Endothelial cell of umbilical vein (primary cell): ENCODE data around the gene CYP2A6. TPM values are rescaled to one million over a fixed set of nuclear protein-coding genes. Genes with fewer than 3 reads are reported as not detected.
"Not testable (repeated sequence)": the region's sequence is repeated elsewhere in the genome, so short reads cannot be mapped to it uniquely, and the experiment has no call there.

Experiments
- Bru-seq: library from RNA; stranded (reverse); fragments of 400-500 nt; gene quantifications from one replicate; lab custom pipeline; 2021; lab: Mats Ljungman, UMichigan
- BruChase-seq, 2 experiments: library from RNA; stranded (reverse); fragments of 400-500 nt; gene quantifications; one replicate each; lab custom pipeline; 2021; lab: Mats Ljungman, UMichigan
- BruUV-seq: library from RNA; stranded (reverse); fragments of 400-500 nt; replicated peaks from 2 replicates; lab custom pipeline; 2021; lab: Mats Ljungman, UMichigan
- CTCF ChIA-PET: fragments of 300-600, 350-600 bp; sonication (Branson Sonifier 250); formaldehyde crosslinking; loops from one replicate; lab custom pipeline; 2021; ENCODE audit warnings: antibody characterized with exemption, inconsistent platforms; lab: Charles Lee
- POLR2A ChIA-PET: fragments of 300-600, 350-600 bp; sonication (Branson Sonifier 250); formaldehyde crosslinking; loops from one replicate; lab custom pipeline; 2021; ENCODE audit warnings: antibody characterized with exemption, inconsistent platforms; lab: Charles Lee
- DNase-seq: peaks from one replicate; pipeline ENCODE4 v3.0.0-alpha.2; 2011; ENCODE audit warnings: low read depth, low spot score
- FAIRE-seq: peaks from 2 replicates; lab custom pipeline; 2011; peaks lifted over from hg19 to GRCh38; lab: Jason Lieb, UNC
- H2AFZ ChIP-seq: 2 replicates; pipeline ENCODE4 v1.6.0; 2012; ENCODE audit warnings: low read depth, low read length, control low read depth, inconsistent platforms
- H3K27ac ChIP-seq: 2 replicates; pipeline ENCODE4 v1.5.1; 2011; ENCODE audit warnings: low read depth, mild to moderate bottlenecking, control low read depth, low read length, moderate library complexity; ENCODE audit not compliant: insufficient read depth
- H3K27me3 ChIP-seq, 2 experiments: 2 replicates each; pipeline versions ENCODE4 v1.6.0 to v1.6.1; 2011; ENCODE audit warnings: low read length in 2 of 2, mixed read lengths in 1 of 2; ENCODE audit not compliant: control insufficient read depth in 2 of 2, insufficient read depth in 2 of 2
- H3K36me3 ChIP-seq, 2 experiments: 2 replicates in 1 of 2; 3 replicates in 1 of 2; pipeline ENCODE4 v1.5.1; 2011; ENCODE audit warnings: low read length in 2 of 2, mild to moderate bottlenecking in 1 of 2, moderate library complexity in 1 of 2; ENCODE audit not compliant: control insufficient read depth in 2 of 2, insufficient read depth in 2 of 2; ENCODE audit errors: extremely low read depth in 1 of 2
- H3K4me1 ChIP-seq: 3 replicates; pipeline ENCODE4 v1.5.1; 2011; ENCODE audit warnings: mild to moderate bottlenecking, low read length; ENCODE audit not compliant: control insufficient read depth, insufficient read depth; ENCODE audit errors: extremely low read depth
- H3K4me2 ChIP-seq: 2 replicates; pipeline ENCODE4 v1.6.1; 2011; ENCODE audit warnings: low read length, control low read depth, mixed read lengths; ENCODE audit not compliant: insufficient read depth
- H3K4me3 ChIP-seq, 3 experiments: fragments of 200-600 bp in 1 of 3; sonication (generic), shearing (Covaris generic) in 1 of 3; replicated peaks in 1 of 3; 2 replicates each; pipeline ENCODE4 v1.5.1; 2011 to 2016; ENCODE audit warnings: control low read depth in 3 of 3, low read length in 3 of 3, mild to moderate bottlenecking in 2 of 3, inconsistent platforms in 1 of 3, low read depth in 1 of 3, moderate library complexity in 1 of 3; ENCODE audit not compliant: insufficient read depth in 1 of 3
- H3K79me2 ChIP-seq: 2 replicates; pipeline ENCODE4 v1.6.0; 2012; ENCODE audit warnings: low read length, inconsistent platforms; ENCODE audit not compliant: control insufficient read depth, insufficient read depth
- H3K9ac ChIP-seq: replicated peaks from 2 replicates; pipeline ENCODE3; 2011; ENCODE audit warnings: low read length, control low read depth; ENCODE audit not compliant: insufficient read depth; ENCODE audit errors: extremely low read depth
- H3K9me1 ChIP-seq: replicated peaks from 3 replicates; pipeline ENCODE4 v1.6.0; 2011; ENCODE audit warnings: mild to moderate bottlenecking, low read length; ENCODE audit not compliant: control insufficient read depth, insufficient read depth; ENCODE audit errors: extremely low read depth
- H3K9me3 ChIP-seq: replicated peaks from 2 replicates; pipeline ENCODE4 v1.5.1; 2012; ENCODE audit warnings: low read length, inconsistent platforms; ENCODE audit not compliant: control insufficient read depth, insufficient read depth
- H4K20me1 ChIP-seq: replicated peaks from 2 replicates; pipeline ENCODE3; 2011; ENCODE audit warnings: mild to moderate bottlenecking, low read length; ENCODE audit not compliant: control insufficient read depth, insufficient read depth; ENCODE audit errors: extremely low read depth
- dilution Hi-C: fragments of 300-500 bp; cut with MboI; formaldehyde crosslinking; loops from one replicate; pipeline ENCODE4 v1.15.0; 2019; ENCODE audit warnings: low sequenced_read_pairs; ENCODE audit not compliant: extremely low pct_ligation_motif_present
- intact Hi-C: fragments of 100-400 bp; cut with micrococcal nuclease; formaldehyde crosslinking; loops from one replicate; pipeline ENCODE4 v1.10.0; 2022
- long read RNA-seq: library from polyadenylated mRNA; stranded (forward); transcript quantifications from one replicate; pipeline ENCODE4 v2.0.0, GENCODE V29; 2021
- polyA minus RNA-seq, 3 experiments: library from RNA; depleted of rRNA, polyadenylated mRNA; stranded (reverse); fragments of >200 nt; gene quantifications; 1 replicate in 1 of 3; 2 replicates in 2 of 3; pipeline ENCODE4 v1.2.3, GENCODE V29; 2011
- polyA plus RNA-seq, 4 experiments: library from polyadenylated mRNA; depleted of rRNA in 3 of 4; stranded (reverse) in 3 of 4; unstranded in 1 of 4; fragments of >200 nt; gene quantifications; 2 replicates each; pipeline versions ENCODE4 v1.2.1 to v1.2.3, GENCODE V29; 2011 to 2012; ENCODE audit warnings: missing spikeins in 1 of 4
- total RNA-seq: library from RNA; stranded (reverse); gene quantifications from 2 replicates; pipeline ENCODE4 v1.2.3, GENCODE V29; 2021

CYP2A6 gene, protein sequence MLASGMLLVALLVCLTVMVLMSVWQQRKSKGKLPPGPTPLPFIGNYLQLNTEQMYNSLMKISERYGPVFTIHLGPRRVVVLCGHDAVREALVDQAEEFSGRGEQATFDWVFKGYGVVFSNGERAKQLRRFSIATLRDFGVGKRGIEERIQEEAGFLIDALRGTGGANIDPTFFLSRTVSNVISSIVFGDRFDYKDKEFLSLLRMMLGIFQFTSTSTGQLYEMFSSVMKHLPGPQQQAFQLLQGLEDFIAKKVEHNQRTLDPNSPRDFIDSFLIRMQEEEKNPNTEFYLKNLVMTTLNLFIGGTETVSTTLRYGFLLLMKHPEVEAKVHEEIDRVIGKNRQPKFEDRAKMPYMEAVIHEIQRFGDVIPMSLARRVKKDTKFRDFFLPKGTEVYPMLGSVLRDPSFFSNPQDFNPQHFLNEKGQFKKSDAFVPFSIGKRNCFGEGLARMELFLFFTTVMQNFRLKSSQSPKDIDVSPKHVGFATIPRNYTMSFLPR
- total RNA-seq (not detected in 2 replicates), polyA plus RNA-seq (not detected in 2 replicates), polyA minus RNA-seq (not detected in 2 replicates), Bru-seq, nascent RNA (not detected), BruChase-seq, experiment 1, labeled RNA remaining after a 6-hour chase (not detected), BruChase-seq, experiment 2, labeled RNA remaining after a 2-hour chase (not detected)
- polyA plus RNA-seq (2011; cell fraction: cytosol; rRNA removed), result not detected in 2 replicates
- not detected in 2 replicates for polyA plus RNA-seq (2011; cell fraction: nucleus; rRNA removed)
- polyA plus RNA-seq (2012), result not detected in 2 replicates
- polyA minus RNA-seq (2011; cell fraction: cytosol; rRNA and poly(A)+ RNA removed), result not detected
- not detected in 2 replicates for polyA minus RNA-seq (2011; cell fraction: nucleus; rRNA and poly(A)+ RNA removed)
- long read RNA-seq, result 0 reads

DNA sequence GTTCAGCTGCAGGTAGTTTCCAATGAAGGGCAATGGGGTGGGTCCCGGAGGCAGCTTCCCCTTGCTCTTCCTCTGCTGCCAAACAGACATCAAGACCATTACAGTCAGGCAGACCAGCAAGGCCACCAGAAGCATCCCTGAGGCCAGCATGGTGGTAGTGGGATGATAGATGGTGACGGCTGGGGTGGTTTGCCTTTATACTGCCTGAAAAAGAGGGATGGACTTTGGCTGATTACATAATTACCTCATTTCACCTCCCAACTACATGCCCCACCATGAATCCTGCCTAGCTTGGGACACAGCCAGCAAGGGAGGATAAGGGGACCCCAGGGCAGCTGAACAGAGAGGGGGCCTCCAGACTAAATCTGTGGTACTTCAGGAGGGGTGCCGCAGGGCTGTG is at the start of gene CYP2A6:
TSS of gene CYP2A6 (minus strand) at position 171 of the 400 bp plus-strand sequence. CDS start at position 150, 21 bp downstream.
- H3K4me2 ChIP-seq, dilution Hi-C loops, DNase-seq, H3K36me3 ChIP-seq, H2AFZ ChIP-seq, H3K9ac ChIP-seq, H3K4me1 ChIP-seq, H3K9me3 ChIP-seq, H3K27me3 ChIP-seq, POLR2A ChIA-PET, FAIRE-seq, H4K20me1 ChIP-seq, BruUV-seq, H3K27ac ChIP-seq, H3K9me1 ChIP-seq, intact Hi-C loops, H3K79me2 ChIP-seq, CTCF ChIA-PET, H3K4me3 ChIP-seq: not testable (repeated sequence)

DNA sequence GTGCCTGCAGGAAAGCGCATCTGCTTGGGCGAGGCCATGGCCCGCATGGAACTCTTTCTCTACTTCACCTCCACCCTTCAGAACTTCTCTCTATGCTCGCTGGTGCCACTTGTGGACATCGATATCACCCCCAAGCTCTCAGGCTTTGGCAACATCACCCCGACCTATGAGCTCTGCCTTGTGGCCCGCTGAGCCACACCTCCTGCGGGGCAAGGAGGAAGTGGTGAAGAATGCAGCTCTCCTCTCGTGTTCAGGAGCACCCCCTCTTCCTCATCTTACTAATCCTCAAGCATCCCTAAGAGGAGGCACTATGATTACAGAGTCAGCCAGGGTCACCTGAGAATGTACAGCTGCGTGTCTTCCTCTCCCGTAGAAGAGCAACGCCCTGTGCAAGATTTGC is 49.7 kb upstream of the CYP2A6 start:
- H3K36me3 ChIP-seq, POLR2A ChIA-PET, intact Hi-C loops, dilution Hi-C loops, H2AFZ ChIP-seq, H4K20me1 ChIP-seq, BruUV-seq, CTCF ChIA-PET, H3K4me1 ChIP-seq, DNase-seq, FAIRE-seq, H3K9ac ChIP-seq, H3K27me3 ChIP-seq, H3K9me1 ChIP-seq, H3K79me2 ChIP-seq, H3K9me3 ChIP-seq, H3K4me3 ChIP-seq, H3K4me2 ChIP-seq, H3K27ac ChIP-seq: not testable (repeated sequence)

DNA sequence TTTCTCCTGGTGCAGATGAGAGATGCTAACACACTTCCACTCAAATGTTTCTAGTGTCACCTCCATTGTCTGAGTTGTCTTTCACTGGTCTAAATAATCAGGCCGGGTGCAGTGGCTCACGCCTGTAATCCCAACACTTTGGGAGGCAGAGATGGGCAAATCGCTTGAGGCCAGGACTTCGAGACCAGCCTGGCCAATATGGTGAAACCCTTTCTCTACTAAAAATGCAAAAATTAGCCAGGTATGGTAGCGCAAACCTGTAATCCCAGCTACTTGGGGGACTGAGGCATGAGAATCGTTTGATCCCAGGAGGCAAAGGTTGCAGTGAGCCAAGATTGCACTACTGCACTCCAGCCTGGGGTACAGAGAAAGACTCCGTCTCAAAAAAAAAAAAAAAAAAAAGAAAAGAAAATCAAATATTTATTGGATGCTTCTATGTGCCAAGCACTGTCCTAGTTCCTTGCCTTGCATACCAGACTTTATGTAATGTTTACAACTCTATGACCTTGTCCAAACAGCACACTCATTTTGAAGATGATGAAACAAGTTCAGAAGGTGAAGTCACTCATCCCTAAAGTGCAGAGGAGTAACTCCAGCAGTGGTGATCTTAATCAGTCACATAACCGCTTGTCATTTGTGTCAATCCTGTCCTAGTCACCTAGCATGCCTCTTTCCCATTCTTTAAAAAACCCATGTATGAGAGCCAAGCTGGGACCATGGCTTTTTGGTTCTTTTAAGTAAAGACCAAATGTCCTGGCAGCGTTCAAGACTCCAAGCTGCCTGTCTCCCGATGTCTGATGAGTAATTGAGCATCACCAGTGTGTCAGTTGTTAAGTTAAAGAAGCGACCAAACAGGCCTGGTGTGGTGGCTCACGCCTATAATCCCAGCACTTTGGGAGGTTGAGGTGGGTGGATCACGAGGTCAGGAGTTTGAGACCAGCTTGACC is 46.9 kb upstream of the CYP2A6 start:
- H3K27me3 ChIP-seq, H2AFZ ChIP-seq, H3K9ac ChIP-seq, BruUV-seq, POLR2A ChIA-PET, H4K20me1 ChIP-seq, H3K9me3 ChIP-seq, CTCF ChIA-PET, DNase-seq, H3K36me3 ChIP-seq, H3K4me1 ChIP-seq, intact Hi-C loops, H3K27ac ChIP-seq, H3K79me2 ChIP-seq, FAIRE-seq, H3K4me2 ChIP-seq, H3K4me3 ChIP-seq, H3K9me1 ChIP-seq, dilution Hi-C loops: not testable (repeated sequence)
